ENCODE measurements around the gene PRLH. TPM values are rescaled to one million over a fixed set of nuclear protein-coding genes. Genes with fewer than 3 reads are reported as not detected.
A peak's percentile ranks its signal among the peaks of the same experiment; 100 is the strongest.

The PRLH gene
- total RNA-seq, 1 donor from 2014 or later: not detected

GRCh38 chr2:237553948-237554347 is 12.4 kb upstream of the PRLH start:
- TF ChIP-seq CTCF (IDR thresholded peaks at IDR 0.05; ENCODE audit: insufficient read depth, low read length, severe bottlenecking): no peak
- H3K27me3 ChIP-seq (ENCODE audit: control insufficient read depth, insufficient read depth, low read length): no peaks in the 10 kb centered on the region

GRCh38 chr2:237555560-237555959 is 10.8 kb upstream of the PRLH start:
- DNase-seq (ENCODE audit: low read depth) (no peak), FAIRE-seq (no peak)
- no peaks in the 10 kb centered on the region for H3K27me3 ChIP-seq (ENCODE audit: control insufficient read depth, insufficient read depth, low read length)
- no peak for TF ChIP-seq CTCF (IDR thresholded peaks at IDR 0.05; ENCODE audit: insufficient read depth, low read length, severe bottlenecking)
- no peak overlapping the region for H3K4me3 ChIP-seq (ENCODE audit: low read depth, low read length)
- peaks cover 1% of the 10 kb centered on the region for H3K36me3 ChIP-seq (ENCODE audit: control insufficient read depth, insufficient read depth, low read length)

More at GRCh38 chr2:237553948-237554347, 12.4 kb upstream of the PRLH start:
- H3K4me3 ChIP-seq (ENCODE audit: low read depth, low read length): no peak overlapping the region
- no peak for DNase-seq (ENCODE audit: low read depth)
- peaks cover 3% of the 10 kb centered on the region for H3K36me3 ChIP-seq (ENCODE audit: control insufficient read depth, insufficient read depth, low read length)
- FAIRE-seq: no peak

GRCh38 chr2:237556773-237557632 is 9.4 kb upstream of the PRLH start:
- no peak for TF ChIP-seq CTCF (IDR thresholded peaks at IDR 0.05; ENCODE audit: insufficient read depth, low read length, severe bottlenecking)
- Histone ChIP-seq H3K4me3 (ENCODE audit: low read depth, low read length) (no peak overlapping the region), H3K36me3 (ENCODE audit: control insufficient read depth, insufficient read depth, low read length) (no peaks in the 10 kb centered on the region), H3K27me3 (ENCODE audit: control insufficient read depth, insufficient read depth, low read length) (no peaks in the 10 kb centered on the region)
- FAIRE-seq: no peak
- DNase-seq (ENCODE audit: low read depth): no peak

GRCh38 chr2:237557633-237558015 is 8.8 kb upstream of the PRLH start:
- Histone ChIP-seq H3K36me3 (ENCODE audit: control insufficient read depth, insufficient read depth, low read length) (no peaks in the 10 kb centered on the region), H3K27me3 (ENCODE audit: control insufficient read depth, insufficient read depth, low read length) (no peaks in the 10 kb centered on the region), H3K4me3 (ENCODE audit: low read depth, low read length) (no peak overlapping the region)
- FAIRE-seq (no peak), DNase-seq (ENCODE audit: low read depth) (no peak)
- no peak for TF ChIP-seq CTCF (IDR thresholded peaks at IDR 0.05; ENCODE audit: insufficient read depth, low read length, severe bottlenecking)

- Histone ChIP-seq H3K36me3 (ENCODE audit: control insufficient read depth, insufficient read depth, low read length) (no peaks in the 10 kb centered on the region), H3K27me3 (ENCODE audit: control insufficient read depth, insufficient read depth, low read length) (no peaks in the 10 kb centered on the region), H3K4me3 (ENCODE audit: low read depth, low read length) (no peak overlapping the region)
- DNase-seq (ENCODE audit: low read depth) (peak; percentile 63), FAIRE-seq (peak; percentile 43)
- TF ChIP-seq CTCF (IDR thresholded peaks at IDR 0.05; ENCODE audit: insufficient read depth, low read length, severe bottlenecking): no peak
Observed at GRCh38 chr2:237558961-237559641, 7.3 kb upstream of the PRLH start.

All from bronchial epithelial cell (primary cell).